ENCODE data around the gene ADPRS. TPM values are rescaled to one million over a fixed set of nuclear protein-coding genes. Genes with fewer than 3 reads are reported as not detected.
A peak's percentile ranks its signal among the peaks of the same experiment; 100 is the strongest.

The ADPRS gene, protein sequence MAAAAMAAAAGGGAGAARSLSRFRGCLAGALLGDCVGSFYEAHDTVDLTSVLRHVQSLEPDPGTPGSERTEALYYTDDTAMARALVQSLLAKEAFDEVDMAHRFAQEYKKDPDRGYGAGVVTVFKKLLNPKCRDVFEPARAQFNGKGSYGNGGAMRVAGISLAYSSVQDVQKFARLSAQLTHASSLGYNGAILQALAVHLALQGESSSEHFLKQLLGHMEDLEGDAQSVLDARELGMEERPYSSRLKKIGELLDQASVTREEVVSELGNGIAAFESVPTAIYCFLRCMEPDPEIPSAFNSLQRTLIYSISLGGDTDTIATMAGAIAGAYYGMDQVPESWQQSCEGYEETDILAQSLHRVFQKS
- total RNA-seq (2014; rRNA removed; shearing (Covaris generic); ENCODE audit: low replicate concordance), result 73.6 and 83.8 TPM in 2 replicates

DNA sequence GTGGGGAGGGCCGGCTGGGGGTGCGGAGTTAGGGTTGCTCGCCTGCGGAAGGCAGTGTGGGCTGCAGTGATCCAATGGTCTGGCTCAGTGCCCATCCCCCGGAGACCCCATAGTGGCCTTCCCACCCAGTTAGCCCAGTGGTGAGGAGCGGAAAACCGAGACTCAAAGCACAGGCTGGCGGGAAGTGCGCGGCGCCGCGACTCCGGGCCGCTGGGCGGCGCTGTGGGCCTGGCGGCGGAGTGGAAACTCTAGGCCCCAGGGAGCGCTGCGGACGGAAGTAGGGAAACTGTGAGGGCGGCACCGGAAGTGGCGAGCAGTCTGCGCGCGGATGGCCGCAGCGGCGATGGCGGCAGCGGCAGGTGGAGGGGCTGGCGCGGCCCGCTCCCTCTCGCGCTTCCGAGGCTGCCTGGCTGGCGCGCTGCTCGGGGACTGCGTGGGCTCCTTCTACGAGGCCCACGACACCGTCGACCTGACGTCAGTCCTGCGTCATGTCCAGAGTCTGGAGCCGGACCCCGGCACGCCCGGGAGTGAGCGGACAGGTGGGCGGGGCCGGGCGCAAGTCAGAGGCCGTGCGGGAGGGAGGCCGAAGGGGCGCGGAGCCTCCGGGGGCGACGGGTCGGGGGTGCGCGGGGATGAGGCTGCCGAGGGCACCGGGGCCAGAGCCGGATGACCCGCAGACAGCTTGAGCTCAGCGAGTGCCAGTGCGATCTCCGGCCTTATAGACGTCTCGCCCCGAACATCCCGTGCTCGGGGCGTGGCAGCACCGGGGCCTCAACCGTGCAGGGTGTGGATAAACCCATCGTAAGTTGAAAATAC lies at the start of gene ADPRS:
TSS of gene ADPRS (plus strand) at position 316 of the 816 bp plus-strand sequence. CDS start at position 329, 13 bp downstream.
- DNase-seq (ENCODE audit: low read depth), result peak; percentile 82
- in situ Hi-C loops (cut with HindIII; ENCODE audit: low pct_unique_long_range_greater_than_20kb, low sequenced_read_pairs), result no loop called here

DNA sequence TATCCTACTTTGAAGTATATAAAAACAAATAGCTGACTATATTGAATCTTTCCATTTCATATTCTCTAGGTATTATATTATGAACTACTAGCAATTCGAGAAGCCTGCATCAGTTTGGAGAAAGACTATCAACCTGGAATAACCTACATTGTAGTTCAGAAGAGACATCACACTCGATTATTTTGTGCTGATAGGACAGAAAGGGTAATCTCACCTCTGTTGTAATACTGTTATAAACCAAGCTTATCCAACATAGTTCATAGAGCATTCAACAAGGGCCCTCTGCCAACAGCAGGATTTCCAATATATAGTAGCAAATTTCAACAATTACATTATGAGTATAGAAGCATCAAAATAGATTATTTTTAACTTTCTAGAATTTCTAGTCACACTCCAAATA lies 48.5 kb upstream of the ADPRS start:
- in situ Hi-C loops (cut with HindIII; ENCODE audit: low pct_unique_long_range_greater_than_20kb, low sequenced_read_pairs), result no loop called here
- DNase-seq (ENCODE audit: low read depth), result no peak

DNA sequence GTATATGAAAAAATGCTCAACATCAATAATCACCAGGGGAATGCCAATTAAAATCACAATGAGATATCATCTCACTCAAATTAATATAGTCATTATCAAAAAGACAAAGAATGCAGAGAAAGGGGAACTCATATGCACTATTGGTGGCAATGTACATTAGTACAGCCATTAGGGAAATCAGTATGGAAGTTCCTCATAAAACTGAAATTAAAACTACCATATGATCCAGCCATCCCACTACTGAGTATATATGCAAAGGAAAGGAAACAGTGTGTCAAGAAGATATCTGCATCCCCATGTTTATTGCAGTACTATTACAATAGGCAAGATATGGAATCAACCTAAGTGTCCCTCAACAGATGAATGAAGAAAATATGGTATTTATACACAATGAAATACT lies 36.9 kb upstream of the ADPRS start:
- in situ Hi-C loops (cut with HindIII; ENCODE audit: low pct_unique_long_range_greater_than_20kb, low sequenced_read_pairs), result no loop called here
- DNase-seq (ENCODE audit: low read depth), result no peak

DNA sequence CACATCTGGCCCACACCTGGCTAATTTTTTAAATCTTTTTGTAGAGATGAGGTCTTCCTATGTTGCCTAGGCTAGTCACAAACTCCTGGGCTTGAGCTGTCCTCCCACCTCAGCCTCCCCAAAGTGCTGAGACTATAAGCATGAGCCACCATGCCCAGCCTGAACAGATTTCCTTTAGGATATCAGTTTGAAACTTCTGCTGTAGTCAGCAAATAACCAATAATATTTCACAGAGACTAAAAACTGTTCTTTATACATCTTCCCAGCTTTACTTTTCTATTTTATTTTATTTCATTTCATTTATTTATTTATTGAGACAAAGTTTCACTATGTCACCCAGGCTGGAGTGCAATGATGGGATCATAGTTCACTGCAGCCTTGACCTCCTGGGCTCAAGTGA lies 34.7 kb upstream of the ADPRS start:
- in situ Hi-C loops (cut with HindIII; ENCODE audit: low pct_unique_long_range_greater_than_20kb, low sequenced_read_pairs), result no loop called here
- DNase-seq (ENCODE audit: low read depth), result no peak

DNA sequence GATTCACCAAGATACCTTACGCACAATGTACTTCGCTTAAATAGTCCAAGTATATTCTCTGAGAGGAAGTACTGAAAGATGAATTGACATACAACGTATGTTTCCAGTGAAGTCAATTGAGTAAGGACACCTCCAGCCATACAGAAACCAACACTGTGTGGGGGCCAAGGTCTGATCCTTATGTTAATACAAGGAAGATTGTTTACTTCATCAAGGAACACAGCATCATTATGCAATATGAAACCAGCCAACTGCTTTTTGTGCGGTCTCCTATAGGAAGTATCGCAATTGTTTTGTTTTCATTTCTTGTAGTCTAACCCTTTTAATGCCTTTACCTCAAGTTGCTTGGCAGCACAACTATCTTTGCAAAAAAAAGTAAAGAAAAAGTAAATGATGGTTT lies 33.0 kb upstream of the ADPRS start:
- DNase-seq (ENCODE audit: low read depth), result no peak

DNA sequence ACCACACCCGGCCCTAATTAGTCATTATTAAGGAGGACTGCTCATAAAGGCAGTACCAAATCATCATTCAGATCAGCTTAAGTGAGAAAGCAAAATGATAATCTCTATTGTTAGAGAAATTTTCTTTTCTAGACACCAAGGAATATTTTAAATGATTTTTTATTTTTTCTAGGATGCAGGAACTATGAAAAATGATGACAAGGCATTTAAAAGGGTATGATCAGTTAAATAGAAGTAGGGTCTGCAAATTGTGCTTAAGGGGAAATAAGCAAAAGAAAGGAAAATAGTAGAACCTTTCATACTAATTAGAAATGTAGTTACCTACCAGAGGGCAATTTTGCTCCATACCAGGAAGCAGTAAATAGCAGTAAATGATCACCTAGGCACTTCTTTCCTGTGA lies 26.4 kb upstream of the ADPRS start:
- no peak for DNase-seq (ENCODE audit: low read depth)
- in situ Hi-C loops (cut with HindIII; ENCODE audit: low pct_unique_long_range_greater_than_20kb, low sequenced_read_pairs), result no loop called here

More for the DNA sequence above, 33.0 kb upstream of the ADPRS start:
- in situ Hi-C loops (cut with HindIII; ENCODE audit: low pct_unique_long_range_greater_than_20kb, low sequenced_read_pairs), result no loop called here

DNA sequence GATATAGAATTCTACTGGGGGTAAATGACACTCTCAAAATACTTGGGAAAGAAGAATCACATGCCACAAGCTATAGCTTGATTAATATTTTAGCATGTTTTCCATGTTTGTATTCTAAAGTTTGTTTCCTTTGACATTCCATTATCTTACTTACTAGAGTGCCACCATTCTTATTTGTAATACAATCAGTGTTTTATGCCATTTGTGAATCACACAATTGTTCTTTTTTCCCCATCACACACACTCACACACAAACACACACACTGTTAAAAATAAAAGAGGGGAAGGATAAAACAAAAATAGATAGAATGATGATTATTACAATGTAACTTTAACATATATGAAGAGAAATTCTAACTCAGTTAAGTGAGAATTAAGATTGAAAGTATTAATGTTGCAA lies 20.8 kb upstream of the ADPRS start:
- no peak for DNase-seq (ENCODE audit: low read depth)

DNA sequence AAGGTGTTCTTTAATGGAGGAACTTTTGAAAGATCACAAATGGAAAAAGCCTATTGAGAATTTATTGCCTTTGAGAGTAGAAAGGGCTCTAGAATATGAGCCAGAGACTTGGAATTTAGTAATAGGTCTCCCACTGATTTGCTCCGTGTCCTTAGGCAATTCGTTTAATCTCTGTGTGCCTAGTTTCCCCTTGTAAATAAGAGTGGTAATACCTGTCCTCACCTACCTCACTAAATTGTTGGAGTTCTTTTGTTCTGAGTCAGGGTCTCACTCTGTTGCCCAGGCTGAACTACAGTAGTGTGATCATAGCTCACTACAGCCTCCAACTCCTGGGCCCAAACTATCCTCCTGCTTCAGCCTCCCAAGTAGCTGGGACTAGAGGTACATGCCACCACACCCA lies 19.8 kb upstream of the ADPRS start:
- no peak for DNase-seq (ENCODE audit: low read depth)
- in situ Hi-C loops (cut with HindIII; ENCODE audit: low pct_unique_long_range_greater_than_20kb, low sequenced_read_pairs), result no loop called here

More for the DNA sequence above, 20.8 kb upstream of the ADPRS start:
- in situ Hi-C loops (cut with HindIII; ENCODE audit: low pct_unique_long_range_greater_than_20kb, low sequenced_read_pairs), result no loop called here

DNA sequence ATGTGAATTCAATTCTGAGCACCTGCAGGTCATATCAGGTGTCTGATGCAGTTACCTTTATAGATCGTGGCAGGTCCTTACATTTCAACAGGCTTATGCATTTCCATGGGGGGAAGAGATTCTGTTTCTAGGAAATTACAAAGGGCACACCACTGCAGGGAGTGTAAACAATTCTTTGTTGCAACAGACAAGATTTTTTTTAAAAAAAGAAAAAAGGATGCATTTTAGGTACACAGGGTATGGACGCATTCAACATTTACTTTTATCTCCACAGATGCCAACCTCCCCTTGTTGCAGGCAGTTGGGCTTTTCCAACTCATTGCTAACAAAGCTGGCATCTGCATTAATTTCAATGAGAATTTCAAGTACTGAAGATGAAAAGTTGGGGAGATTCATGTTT lies 18.3 kb upstream of the ADPRS start:
- in situ Hi-C loops (cut with HindIII; ENCODE audit: low pct_unique_long_range_greater_than_20kb, low sequenced_read_pairs), result no loop called here
- no peak for DNase-seq (ENCODE audit: low read depth)

DNA sequence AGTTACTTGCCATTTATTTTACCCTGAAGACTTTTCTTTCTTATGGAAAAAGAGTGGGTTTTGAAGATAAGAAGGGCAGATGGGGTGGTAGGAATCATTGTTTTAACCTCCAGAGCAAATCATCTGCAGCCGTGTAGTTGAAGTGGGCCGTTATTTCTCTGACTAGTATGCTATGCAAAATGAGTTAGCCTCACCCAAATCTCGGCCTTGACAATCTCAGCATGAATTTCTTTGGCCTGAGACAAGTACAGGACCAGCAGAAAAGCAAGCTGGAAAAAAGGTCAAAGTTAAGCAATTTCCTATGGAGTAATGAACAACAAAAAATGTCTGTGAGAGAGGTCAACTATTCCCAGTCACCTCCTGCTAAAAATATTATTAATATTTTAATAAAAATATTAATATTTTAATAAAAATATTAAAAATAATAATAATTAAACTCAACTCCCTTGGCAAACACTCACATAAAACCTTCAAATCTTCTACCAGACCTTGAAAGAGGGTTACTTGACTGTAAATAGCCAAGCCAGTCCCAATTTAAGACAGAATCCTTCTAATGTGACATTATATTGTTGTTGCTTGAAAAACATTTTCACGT lies 11.6 kb upstream of the ADPRS start:
- in situ Hi-C loops (cut with HindIII; ENCODE audit: low pct_unique_long_range_greater_than_20kb, low sequenced_read_pairs), result no loop called here
- no peak for DNase-seq (ENCODE audit: low read depth)

DNA sequence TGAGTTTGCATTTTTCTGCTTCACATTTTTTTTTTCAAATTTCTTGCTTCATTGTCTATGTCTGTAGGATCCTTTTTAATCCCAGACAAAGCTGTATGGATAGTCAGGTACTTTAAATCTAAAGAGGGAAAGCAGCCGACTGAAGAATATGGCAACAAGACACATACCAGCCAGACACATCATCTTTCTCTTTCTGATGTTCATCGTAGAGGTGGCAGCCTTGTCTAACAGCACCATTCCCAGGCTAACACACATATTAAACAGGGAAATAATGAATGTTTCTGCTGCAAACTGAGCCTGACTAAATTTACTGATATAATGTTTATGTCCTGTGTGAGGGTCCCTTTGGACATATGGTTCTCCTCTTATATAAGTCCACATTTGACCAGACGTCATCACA lies 8.5 kb upstream of the ADPRS start:
- in situ Hi-C loops (cut with HindIII; ENCODE audit: low pct_unique_long_range_greater_than_20kb, low sequenced_read_pairs), result no loop called here
- DNase-seq (ENCODE audit: low read depth), result no peak

DNA sequence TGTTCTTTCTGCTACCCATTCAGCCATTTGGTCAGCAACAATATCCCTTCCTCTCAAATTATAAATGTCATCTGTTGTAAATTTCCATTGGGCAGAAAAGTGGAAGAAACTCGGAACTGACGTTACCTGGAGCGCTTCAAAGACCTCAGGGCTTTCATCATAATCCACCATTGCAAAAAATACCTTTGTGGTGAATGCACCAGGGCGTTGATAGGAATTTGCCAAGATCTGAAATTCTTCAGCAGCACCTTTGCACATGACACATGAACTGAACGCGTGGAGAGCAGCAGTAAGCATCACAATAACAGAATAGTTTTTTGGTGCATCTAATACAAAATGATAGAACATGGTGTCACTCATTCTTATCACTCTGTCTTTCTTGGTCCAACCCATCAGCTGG lies 7.9 kb upstream of the ADPRS start:
- in situ Hi-C loops (cut with HindIII; ENCODE audit: low pct_unique_long_range_greater_than_20kb, low sequenced_read_pairs), result no loop called here
- DNase-seq (ENCODE audit: low read depth), result no peak

DNA sequence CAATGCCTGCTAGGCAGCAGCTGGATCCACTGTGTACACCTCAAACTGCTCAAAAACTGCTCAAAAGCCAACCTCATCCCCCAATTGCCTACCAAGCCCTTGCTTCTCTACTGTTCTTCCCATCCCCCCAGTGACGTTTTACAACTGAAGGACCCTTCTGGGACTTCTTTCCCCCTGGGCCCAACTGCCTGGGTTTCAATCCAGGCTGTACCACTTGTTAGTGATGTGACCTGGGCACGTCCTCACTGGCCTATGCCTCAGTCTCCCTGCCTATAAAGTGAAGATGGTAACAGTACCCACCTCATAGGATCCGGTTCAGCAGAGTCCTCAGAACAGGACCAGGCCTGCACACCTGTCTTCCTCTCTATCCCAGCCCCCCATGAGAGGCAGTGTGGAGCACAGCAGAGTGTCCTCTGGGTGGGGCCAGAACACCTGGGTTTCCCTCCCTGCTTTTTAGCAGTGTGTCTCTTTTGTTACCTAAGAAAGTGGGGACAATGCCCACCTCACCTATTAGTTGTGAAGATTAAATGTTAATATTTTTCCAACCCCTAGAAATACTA lies 6.7 kb upstream of the ADPRS start:
- DNase-seq (ENCODE audit: low read depth), result no peak
- in situ Hi-C loops (cut with HindIII; ENCODE audit: low pct_unique_long_range_greater_than_20kb, low sequenced_read_pairs), result no loop called here

DNA sequence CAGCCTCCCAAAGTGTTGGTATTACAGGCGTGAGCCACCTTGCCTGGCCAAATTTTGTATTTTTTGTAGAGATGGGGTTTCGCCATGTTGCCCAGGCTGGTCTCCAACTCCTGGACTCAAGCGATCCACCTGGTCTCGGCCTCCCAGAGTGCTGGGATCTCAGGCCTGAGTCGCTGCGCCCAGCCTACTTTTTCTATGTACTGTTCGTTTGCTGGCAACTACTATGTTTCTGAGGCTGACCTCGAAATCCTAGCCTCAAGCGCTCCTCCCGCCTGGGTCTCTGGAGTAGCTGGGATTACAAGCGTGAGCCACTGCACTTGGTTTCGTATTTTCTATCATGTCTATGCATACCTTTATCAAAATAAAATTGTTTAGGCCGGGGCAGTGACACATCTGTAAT lies 5.5 kb upstream of the ADPRS start:
- DNase-seq (ENCODE audit: low read depth), result no peak
- in situ Hi-C loops (cut with HindIII; ENCODE audit: low pct_unique_long_range_greater_than_20kb, low sequenced_read_pairs), result no loop called here

DNA sequence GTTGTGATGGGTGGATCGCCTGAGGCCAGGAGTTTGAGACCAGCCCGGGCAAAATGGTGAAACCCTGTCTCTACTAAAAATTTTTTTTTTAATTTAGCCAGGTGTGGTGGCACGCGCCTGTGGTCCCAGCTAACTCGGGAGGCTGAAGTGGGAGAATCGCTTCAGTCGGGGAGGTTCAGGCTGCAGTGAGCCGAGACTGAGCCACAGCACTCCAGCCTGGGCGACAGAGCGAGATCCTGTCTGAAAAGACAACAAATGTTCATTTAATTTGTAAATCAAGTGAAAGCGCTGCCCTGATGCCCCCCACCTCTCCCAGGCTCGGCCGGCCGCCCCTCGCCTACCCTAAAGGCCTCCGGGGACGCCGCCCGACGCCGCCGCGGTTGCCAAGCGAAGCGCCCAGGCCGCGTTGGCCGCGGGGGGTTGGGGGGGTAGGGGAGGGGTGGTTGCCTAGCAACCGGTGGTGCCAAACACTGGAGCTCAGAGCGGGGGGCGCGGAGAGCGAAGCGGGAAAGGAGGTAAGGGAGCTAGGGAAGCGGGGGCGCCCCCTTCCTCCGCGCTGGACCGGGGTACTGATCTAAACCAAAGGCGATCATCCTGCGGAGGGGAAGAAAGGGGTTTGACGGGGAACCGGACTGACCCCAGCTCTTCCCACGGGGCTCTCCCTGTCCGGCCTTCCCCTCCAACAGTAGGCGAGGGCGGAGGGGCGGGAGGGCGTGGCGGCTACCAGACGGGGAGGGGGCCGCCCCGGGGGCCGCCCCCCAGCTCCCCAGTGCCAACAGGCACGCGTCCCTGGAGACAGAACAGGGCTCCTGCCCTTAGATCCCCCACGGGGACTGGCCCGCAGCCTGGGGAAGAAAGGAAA lies 4.8 kb upstream of the ADPRS start, which contains the start of gene TEKT2:
TSS of gene TEKT2 (plus strand) at position 460 of the 862 bp plus-strand sequence. CDS start 828 bp downstream, outside the sequence.
- in situ Hi-C loops (cut with HindIII; ENCODE audit: low pct_unique_long_range_greater_than_20kb, low sequenced_read_pairs), result no loop called here
- no peak for DNase-seq (ENCODE audit: low read depth)

DNA sequence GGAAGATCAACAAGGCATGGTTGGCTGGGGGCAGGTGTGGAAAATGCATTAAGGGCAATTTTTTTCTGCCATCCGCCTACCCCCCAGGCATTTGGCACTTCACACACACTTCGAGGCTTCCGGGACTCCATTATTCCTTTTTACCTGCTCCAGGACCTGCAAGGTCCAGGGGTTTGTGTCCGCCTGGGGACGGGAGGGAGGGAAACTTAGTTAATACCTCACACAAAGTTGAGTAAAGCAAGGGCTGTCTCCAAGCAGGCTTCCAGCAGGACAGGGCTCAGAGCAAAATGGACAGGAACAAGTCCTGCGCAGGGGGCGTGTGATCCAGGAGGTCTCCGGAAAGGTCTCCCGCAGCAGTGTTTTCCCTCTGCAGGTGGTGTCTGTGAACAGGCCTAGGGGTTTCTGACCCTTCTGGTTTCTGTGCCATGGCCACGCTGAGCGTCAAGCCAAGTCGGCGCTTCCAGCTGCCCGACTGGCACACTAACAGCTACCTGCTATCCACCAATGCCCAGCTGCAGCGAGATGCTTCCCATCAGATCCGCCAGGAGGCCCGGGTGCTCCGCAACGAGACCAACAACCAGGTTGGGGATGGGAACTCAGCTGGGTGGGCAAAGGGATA lies 4.1 kb upstream of the ADPRS start:
- in situ Hi-C loops (cut with HindIII; ENCODE audit: low pct_unique_long_range_greater_than_20kb, low sequenced_read_pairs), result no loop called here
- DNase-seq (ENCODE audit: low read depth), result no peak

DNA sequence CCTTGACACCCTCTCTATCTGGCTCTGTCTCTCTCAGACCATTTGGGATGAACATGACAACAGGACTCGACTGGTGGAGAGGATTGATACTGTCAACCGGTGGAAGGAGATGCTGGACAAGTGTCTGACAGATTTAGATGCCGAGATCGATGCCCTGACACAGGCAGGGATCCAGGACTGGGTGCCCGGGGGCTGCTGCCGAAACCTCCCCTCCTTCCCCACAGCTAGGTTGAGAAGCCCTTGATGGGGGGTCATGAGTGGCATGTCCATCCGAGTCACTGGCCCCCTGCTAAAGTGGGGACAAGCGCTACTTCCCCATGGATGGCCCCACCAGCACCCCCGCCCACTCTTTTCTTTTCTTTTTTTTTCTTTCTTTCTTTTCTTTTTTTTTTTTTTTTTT lies 3.6 kb upstream of the ADPRS start:
- DNase-seq (ENCODE audit: low read depth), result no peak
- in situ Hi-C loops (cut with HindIII; ENCODE audit: low pct_unique_long_range_greater_than_20kb, low sequenced_read_pairs), result no loop called here
